HEK293T (cell line): ENCODE results near the gene CALCB.

Experiments used
- CTCF ChIA-PET: fragments of 350-600 bp; formaldehyde crosslinking; extraction: SDS; loops from one replicate; lab custom pipeline; 2021; ENCODE audit warnings: antibody characterized with exemption, inconsistent platforms; lab: Yijun Ruan, JAX
- POLR2A ChIA-PET: fragments of 350-600 bp; formaldehyde crosslinking; extraction: SDS; loops from one replicate; lab custom pipeline; 2020; ENCODE audit warnings: antibody characterized with exemption, inconsistent platforms; lab: Yijun Ruan, JAX
- DNase-seq: peaks from one replicate; pipeline ENCODE4 v3.0.0; 2012; ENCODE audit warnings: mixed read lengths; ENCODE audit errors: extremely low spot score
- ARNT ChIP-seq: fragments of 450-650 bp; IDR thresholded peaks from 2 replicates; pipeline ENCODE4 v1.6.1; 2017; ENCODE audit warnings: mild to moderate bottlenecking
- BHLHE40 ChIP-seq: fragments of 450-650 bp; IDR thresholded peaks from 2 replicates; pipeline ENCODE4 v1.6.1; 2016; ENCODE audit warnings: mild to moderate bottlenecking, moderate library complexity, borderline replicate concordance
- CTBP1 ChIP-seq: fragments of 450-650 bp; IDR thresholded peaks from 2 replicates; pipeline ENCODE4 v1.6.1; 2016; ENCODE audit warnings: borderline replicate concordance
- ELF4 ChIP-seq: fragments of 450-650 bp; IDR thresholded peaks from 2 replicates; pipeline ENCODE4 v1.6.1; 2017; ENCODE audit warnings: antibody characterized with exemption
- FOXA1 ChIP-seq: fragments of 450-650 bp; IDR thresholded peaks from 2 replicates; pipeline ENCODE4 v1.6.1; 2016; ENCODE audit warnings: mild to moderate bottlenecking
- FOXK2 ChIP-seq: fragments of 450-650 bp; IDR thresholded peaks from 2 replicates; pipeline ENCODE4 v1.6.1; 2016; ENCODE audit warnings: mild to moderate bottlenecking
- FOXM1 ChIP-seq: fragments of 450-650 bp; IDR thresholded peaks from 2 replicates; pipeline ENCODE4 v1.6.1; 2017; ENCODE audit warnings: mild to moderate bottlenecking, borderline replicate concordance
- HDGF ChIP-seq: fragments of 450-650 bp; IDR thresholded peaks from 2 replicates; pipeline ENCODE4 v1.6.1; 2017; ENCODE audit warnings: antibody characterized with exemption, borderline replicate concordance
- L3MBTL2 ChIP-seq: fragments of 450-650 bp; conservative IDR thresholded peaks from 2 replicates; pipeline ENCODE4 v1.6.1; 2016; ENCODE audit warnings: mild to moderate bottlenecking
- LEF1 ChIP-seq: fragments of 450-650 bp; IDR thresholded peaks from 2 replicates; pipeline ENCODE4 v1.6.1; 2017; ENCODE audit warnings: mild to moderate bottlenecking, borderline replicate concordance
- NFRKB ChIP-seq: fragments of 450-650 bp; IDR thresholded peaks from 2 replicates; pipeline ENCODE4 v1.6.1; 2016; ENCODE audit warnings: mild to moderate bottlenecking, moderate library complexity
- PKNOX1 ChIP-seq: fragments of 450-650 bp; IDR thresholded peaks from 2 replicates; pipeline ENCODE4 v1.6.1; 2016
- SP1 ChIP-seq: fragments of 450-650 bp; IDR thresholded peaks from 2 replicates; pipeline ENCODE4 v1.6.1; 2017
- SUZ12 ChIP-seq: fragments of 450-650 bp; IDR thresholded peaks from 2 replicates; pipeline ENCODE4 v1.6.1; 2016; ENCODE audit warnings: mild to moderate bottlenecking
- TARDBP ChIP-seq: fragments of 450-650 bp; IDR thresholded peaks from 2 replicates; pipeline ENCODE4 v1.6.1; 2016
- ZNF384 ChIP-seq: fragments of 450-650 bp; IDR thresholded peaks from 2 replicates; pipeline ENCODE4 v1.6.1; 2016

CALCB gene

GRCh38 chr11:15095736-15096228 is 22.4 kb downstream of the CALCB start:
- TF ChIP-seq ELF4 (no peak), SUZ12 (no peak)
- ChIA-PET POLR2A (no interaction called here), CTCF (no interaction called here)
- no peak for DNase-seq

GRCh38 chr11:15097411-15097810 is 24.0 kb downstream of the CALCB start:
- no peak for TF ChIP-seq BHLHE40
- no peak for TF ChIP-seq SUZ12
- TF ChIP-seq PKNOX1 = no peak
- TF ChIP-seq ARNT = no peak
- no peak for TF ChIP-seq SP1
- TF ChIP-seq ELF4 = no peak
- TF ChIP-seq HDGF = no peak
- TF ChIP-seq L3MBTL2 = no peak
- no peak for TF ChIP-seq TARDBP
- no peak for TF ChIP-seq ZNF384
- no peak for TF ChIP-seq NFRKB
- no peak for TF ChIP-seq LEF1
- no peak for TF ChIP-seq CTBP1
- no peak for TF ChIP-seq FOXA1
- no peak for TF ChIP-seq FOXM1
- TF ChIP-seq FOXK2 = no peak
- DNase-seq = no peak
- ChIA-PET CTCF (no interaction called here), POLR2A (no interaction called here)

GRCh38 chr11:15099267-15099666 is 25.9 kb downstream of the CALCB start:
- TF ChIP-seq BHLHE40 (no peak), CTBP1 (no peak), PKNOX1 (no peak), FOXK2 (no peak), ZNF384 (no peak), LEF1 (no peak), HDGF (no peak), TARDBP (no peak), ELF4 (no peak), NFRKB (no peak), SUZ12 (no peak), FOXM1 (no peak), FOXA1 (no peak), ARNT (no peak), SP1 (no peak)
- DNase-seq = no peak
- ChIA-PET CTCF (interaction anchor here (1.0 to 2.7 kb wide), 5 partner anchors 60 to 191 kb away, joined by 3 to 15 read pairs (median 3); no protein-coding TSS in a partner anchor), POLR2A (interaction anchor here (1.1 kb wide), 1 partner anchor 26 kb away, joined by 3 read pairs; the partner anchor contains the start of gene CALCB)

GRCh38 chr11:15101072-15101709 is 27.8 kb downstream of the CALCB start:
- DNase-seq = peak; percentile 81
- CTCF ChIA-PET = interaction anchor here (0.7 to 2.7 kb wide), 12 partner anchors 9 to 193 kb away, joined by 3 to 15 read pairs (median 4); no protein-coding TSS in a partner anchor
- TF ChIP-seq PKNOX1 (no peak), TARDBP (no peak), FOXK2 (no peak), SP1 (no peak), ARNT (no peak), BHLHE40 (no peak), CTBP1 (no peak), ZNF384 (no peak), FOXA1 (no peak), HDGF (no peak), LEF1 (no peak), ELF4 (no peak), SUZ12 (no peak), L3MBTL2 (no peak), NFRKB (no peak), FOXM1 (no peak)
- POLR2A ChIA-PET = no interaction called here

GRCh38 chr11:15104166-15104565 is 30.8 kb downstream of the CALCB start:
- no peak for DNase-seq
- ChIA-PET POLR2A (no interaction called here), CTCF (no interaction called here)
- no peak for TF ChIP-seq ARNT
- no peak for TF ChIP-seq TARDBP
- TF ChIP-seq FOXM1 = no peak
- TF ChIP-seq FOXA1 = no peak
- TF ChIP-seq HDGF = no peak
- TF ChIP-seq BHLHE40 = no peak

- no peak for TF ChIP-seq HDGF
- TF ChIP-seq FOXM1 = no peak
- TF ChIP-seq ZNF384 = no peak
- TF ChIP-seq CTBP1 = no peak
- TF ChIP-seq ARNT = no peak
- no peak for TF ChIP-seq SP1
- TF ChIP-seq ELF4 = no peak
- TF ChIP-seq FOXA1 = no peak
- no peak for TF ChIP-seq TARDBP
- TF ChIP-seq NFRKB = no peak
- no peak for TF ChIP-seq L3MBTL2
- no peak for TF ChIP-seq FOXK2
- TF ChIP-seq BHLHE40 = no peak
- no peak for TF ChIP-seq PKNOX1
- no peak for TF ChIP-seq LEF1
- TF ChIP-seq SUZ12 = no peak
- DNase-seq = no peak
- ChIA-PET POLR2A (no interaction called here), CTCF (interaction anchor here (1.4 to 1.6 kb wide), 2 partner anchors 31 to 152 kb away, joined by 3 to 4 read pairs; no protein-coding TSS in a partner anchor)
These were observed 33.0 kb downstream of the CALCB start for GRCh38 chr11:15106201-15106965.
